Endodermal cell (in vitro differentiated cells): ENCODE measurements around the gene TSSK1B. TPM values are rescaled to one million over a fixed set of nuclear protein-coding genes. Genes with fewer than 3 reads are reported as not detected.

Experiments used
- DNase-seq: peaks from one replicate; pipeline ENCODE4 v3.0.0-alpha.2; 2017
- H3K27ac ChIP-seq: 2 replicates; pipeline ENCODE4 v1.5.1; 2013; ENCODE audit warnings: mild to moderate bottlenecking, low read depth, low read length, moderate library complexity
- H3K27me3 ChIP-seq: 2 replicates; pipeline ENCODE4 v1.6.1; 2013; ENCODE audit warnings: mild to moderate bottlenecking, low read length, moderate library complexity; ENCODE audit not compliant: insufficient read depth, control insufficient read depth, poor library complexity, severe bottlenecking
- H3K36me3 ChIP-seq: 2 replicates; pipeline ENCODE4 v1.7.0; 2013; ENCODE audit warnings: mild to moderate bottlenecking, low read length, moderate library complexity; ENCODE audit not compliant: control insufficient read depth, insufficient read depth
- H3K4me1 ChIP-seq: one replicate; pipeline ENCODE4 v1.7.0; 2013; ENCODE audit warnings: low read length; ENCODE audit not compliant: control insufficient read depth, insufficient read depth
- H3K4me3 ChIP-seq: 2 replicates; pipeline ENCODE4 v1.5.1; 2013; ENCODE audit warnings: mild to moderate bottlenecking, low read length, moderate library complexity
- H3K9ac ChIP-seq: 2 replicates; pipeline ENCODE4 v1.6.1; 2013; ENCODE audit warnings: mild to moderate bottlenecking, low read length, moderate library complexity; ENCODE audit not compliant: poor library complexity, severe bottlenecking; ENCODE audit errors: extremely low read depth
- H3K9me3 ChIP-seq: 2 replicates; pipeline ENCODE4 v1.6.1; 2013; ENCODE audit warnings: mild to moderate bottlenecking, low read length, moderate library complexity; ENCODE audit not compliant: control insufficient read depth
- H3K27ac Mint-ChIP-seq: 2 replicates; pipeline ENCODE4 v1.8.0; 2020; ENCODE audit warnings: mixed read lengths
- H3K27me3 Mint-ChIP-seq: 2 replicates; pipeline ENCODE4 v1.8.0; 2021; ENCODE audit warnings: mild to moderate bottlenecking, mixed read lengths; ENCODE audit not compliant: insufficient read depth
- H3K36me3 Mint-ChIP-seq: 2 replicates; pipeline ENCODE4 v1.8.0; 2020; ENCODE audit warnings: low read depth, mixed read lengths
- H3K4me1 Mint-ChIP-seq: 2 replicates; pipeline ENCODE4 v1.8.0; 2020; ENCODE audit warnings: mixed read lengths
- H3K4me3 Mint-ChIP-seq: 2 replicates; pipeline ENCODE4 v1.8.0; 2020; ENCODE audit warnings: mild to moderate bottlenecking, moderate library complexity, mixed read lengths
- H3K9me3 Mint-ChIP-seq: 2 replicates; pipeline ENCODE4 v1.8.0; 2020; ENCODE audit warnings: mild to moderate bottlenecking, mixed read lengths
- WGBS, 2 experiments: methylation state at CpG; one replicate each; pipeline versions ENCODE4 v1.1.5 to v1.1.7; 2013; ENCODE audit warnings: missing lambda C conversion rate in 2 of 2, mixed read lengths in 1 of 2; ENCODE audit not compliant: insufficient coverage in 1 of 2, insufficient read length in 1 of 2; 5-methylcytosine and 5-hydroxymethylcytosine counted together
- total RNA-seq, 2 donors: library from RNA; stranded (reverse); fragmentation: NEBNext Ultra II Directional in 1 of 2; extraction: Animal tissue kit (Norgen Biotek cat#: 25700) in 1 of 2; gene quantifications; 2 replicates in 1 of 2; 3 replicates in 1 of 2; pipeline ENCODE4 v1.2.1, GENCODE V29; 2021
- TF ChIP-seq, protein P1 (sequence below): fragments of 200-600 bp; sonication (generic); conservative IDR thresholded peaks from 2 replicates; pipeline ENCODE4 v1.5.0; 2021; ENCODE audit warnings: antibody characterized with exemption, mild to moderate bottlenecking

TSSK1B gene
- total RNA-seq, 2 donors from 2014 or later, result 0.11 TPM; not detected in 1

DNA sequence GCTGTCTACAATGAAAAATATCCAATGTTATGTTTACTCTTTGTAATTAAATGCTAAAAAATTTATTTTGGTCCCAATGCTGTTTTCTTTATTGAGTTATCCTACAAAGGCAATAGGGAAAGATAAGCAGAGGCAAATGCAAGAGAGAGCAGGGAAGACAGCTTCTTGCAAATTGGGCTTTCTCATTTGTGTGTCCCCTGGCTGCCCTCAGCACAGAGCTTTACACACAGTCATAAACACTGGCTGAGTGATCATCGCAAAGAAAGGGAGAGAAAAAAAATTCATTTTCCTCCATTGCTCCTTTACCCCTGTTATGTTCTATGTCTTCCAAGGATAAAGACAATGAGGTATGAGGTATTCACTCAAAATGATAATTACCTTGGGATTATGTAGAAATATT lies 2.3 kb upstream of the TSSK1B start:
- peaks cover 5% of the 10 kb centered on the region for H3K27me3 Mint-ChIP-seq

DNA sequence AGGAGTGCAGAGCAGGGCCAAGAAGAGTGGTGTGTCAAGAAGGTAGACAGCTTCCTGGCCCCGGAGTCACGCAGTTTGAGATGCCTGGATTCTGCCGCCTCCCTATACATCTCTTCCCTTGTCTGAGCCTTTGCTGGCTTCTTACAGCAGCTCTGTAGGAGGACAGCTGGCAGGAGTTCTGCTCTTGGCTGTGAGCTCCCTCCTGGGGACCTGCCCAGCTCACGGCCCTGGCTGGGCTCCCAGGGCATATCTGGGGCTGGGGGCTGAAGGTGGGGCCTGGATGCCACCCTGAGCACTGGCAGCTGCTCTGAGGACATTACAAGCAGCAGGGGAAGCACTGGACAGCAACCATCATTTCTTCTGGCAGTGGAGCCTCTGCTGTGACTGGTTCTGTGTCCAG lies 786 bp upstream of the TSSK1B start:
- no peaks in the 10 kb centered on the region for H3K9me3 Mint-ChIP-seq
- no peak overlapping the region for H3K27ac Mint-ChIP-seq
- no peak for DNase-seq
- no peak overlapping the region for H3K27ac ChIP-seq
- no peaks in the 10 kb centered on the region for H3K36me3 ChIP-seq
- H3K4me3 ChIP-seq, result no peak overlapping the region
- no peak overlapping the region for H3K4me3 Mint-ChIP-seq
- peaks cover 5% of the 10 kb centered on the region for H3K27me3 Mint-ChIP-seq
- H3K4me1 ChIP-seq, result no peaks in the 10 kb centered on the region
- TF ChIP-seq, protein P1, sequence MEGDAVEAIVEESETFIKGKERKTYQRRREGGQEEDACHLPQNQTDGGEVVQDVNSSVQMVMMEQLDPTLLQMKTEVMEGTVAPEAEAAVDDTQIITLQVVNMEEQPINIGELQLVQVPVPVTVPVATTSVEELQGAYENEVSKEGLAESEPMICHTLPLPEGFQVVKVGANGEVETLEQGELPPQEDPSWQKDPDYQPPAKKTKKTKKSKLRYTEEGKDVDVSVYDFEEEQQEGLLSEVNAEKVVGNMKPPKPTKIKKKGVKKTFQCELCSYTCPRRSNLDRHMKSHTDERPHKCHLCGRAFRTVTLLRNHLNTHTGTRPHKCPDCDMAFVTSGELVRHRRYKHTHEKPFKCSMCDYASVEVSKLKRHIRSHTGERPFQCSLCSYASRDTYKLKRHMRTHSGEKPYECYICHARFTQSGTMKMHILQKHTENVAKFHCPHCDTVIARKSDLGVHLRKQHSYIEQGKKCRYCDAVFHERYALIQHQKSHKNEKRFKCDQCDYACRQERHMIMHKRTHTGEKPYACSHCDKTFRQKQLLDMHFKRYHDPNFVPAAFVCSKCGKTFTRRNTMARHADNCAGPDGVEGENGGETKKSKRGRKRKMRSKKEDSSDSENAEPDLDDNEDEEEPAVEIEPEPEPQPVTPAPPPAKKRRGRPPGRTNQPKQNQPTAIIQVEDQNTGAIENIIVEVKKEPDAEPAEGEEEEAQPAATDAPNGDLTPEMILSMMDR, result no peak
- no peaks in the 10 kb centered on the region for H3K9me3 ChIP-seq
- no peaks in the 10 kb centered on the region for H3K36me3 Mint-ChIP-seq
- H3K27me3 ChIP-seq, result no peaks in the 10 kb centered on the region
- peaks cover 8% of the 10 kb centered on the region for H3K4me1 Mint-ChIP-seq
- H3K9ac ChIP-seq, result no peak overlapping the region
- 94 to 100% methylated on average over 2 to 4 of the region's 4 CpGs for WGBS, 2 experiments

More for the DNA sequence above, 2.3 kb upstream of the TSSK1B start:
- Histone ChIP-seq H3K4me3 (no peak overlapping the region), H3K4me1 (no peaks in the 10 kb centered on the region), H3K27ac (no peak overlapping the region), H3K36me3 (no peaks in the 10 kb centered on the region), H3K9ac (no peak overlapping the region), H3K9me3 (no peaks in the 10 kb centered on the region), H3K27me3 (no peaks in the 10 kb centered on the region)
- TF ChIP-seq, protein P1, result no peak
- no peaks in the 10 kb centered on the region for H3K9me3 Mint-ChIP-seq
- peaks cover 8% of the 10 kb centered on the region for H3K4me1 Mint-ChIP-seq
- H3K27ac Mint-ChIP-seq, result no peak overlapping the region
- no peak for DNase-seq
- H3K36me3 Mint-ChIP-seq, result no peaks in the 10 kb centered on the region
- WGBS, 2 experiments, result 89% methylated on average over 1 of the region's 1 CpG; no CpG with 5 or more reads in 1 of the 2 experiments
- no peak overlapping the region for H3K4me3 Mint-ChIP-seq

DNA sequence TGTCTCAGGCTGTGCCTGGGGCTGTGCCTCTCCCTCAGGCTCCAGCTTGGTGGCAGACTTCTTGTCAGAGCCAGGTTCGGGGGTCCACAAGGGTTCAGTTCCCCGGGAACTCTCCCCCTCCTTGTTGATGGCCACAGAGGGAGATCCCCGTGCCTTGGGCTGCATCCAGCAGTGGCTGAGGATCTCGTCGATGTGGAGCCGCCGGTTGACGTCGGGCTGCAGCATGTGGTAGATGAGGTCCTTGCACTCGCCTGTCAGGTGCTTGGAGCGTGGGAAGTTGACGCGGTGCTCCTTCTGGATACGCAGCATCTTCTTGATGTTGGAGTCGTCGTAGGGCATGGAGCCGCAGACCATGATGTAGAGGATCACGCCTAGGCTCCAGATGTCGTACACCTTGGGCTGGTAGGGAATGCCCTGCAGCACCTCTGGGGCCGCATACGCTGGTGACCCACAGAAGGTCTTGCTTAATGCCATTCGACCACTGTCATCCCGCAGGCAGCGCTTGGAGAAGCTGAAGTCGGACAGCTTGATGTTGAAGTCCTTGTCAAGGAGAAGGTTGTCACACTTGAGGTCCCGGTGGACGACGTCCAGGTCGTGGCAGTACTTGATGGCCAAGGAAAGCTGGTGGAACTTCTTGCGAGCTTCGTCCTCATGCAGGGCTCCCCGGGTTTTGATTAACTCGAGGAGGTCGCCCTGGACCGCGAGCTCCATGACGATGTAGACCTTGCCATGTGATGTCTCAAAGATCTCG lies 752 bp downstream of the TSSK1B start:
- Mint-ChIP-seq H3K36me3 (no peaks in the 10 kb centered on the region), H3K27me3 (peaks cover 5% of the 10 kb centered on the region), H3K4me3 (no peak overlapping the region), H3K4me1 (peaks cover 8% of the 10 kb centered on the region), H3K27ac (no peak overlapping the region), H3K9me3 (no peaks in the 10 kb centered on the region)
- Histone ChIP-seq H3K9ac (no peak overlapping the region), H3K27me3 (no peaks in the 10 kb centered on the region), H3K9me3 (no peaks in the 10 kb centered on the region), H3K36me3 (no peaks in the 10 kb centered on the region), H3K27ac (no peak overlapping the region), H3K4me3 (no peak overlapping the region), H3K4me1 (no peaks in the 10 kb centered on the region)
- no peak for DNase-seq
- 92% methylated on average over 38 of the region's 38 CpGs for WGBS, 2 experiments
- TF ChIP-seq, protein P1, result no peak
